ENCODE data around the gene MRFAP1L1.
A peak's percentile ranks its signal among the peaks of the same experiment; 100 is the strongest.

MRFAP1L1 gene

DNA sequence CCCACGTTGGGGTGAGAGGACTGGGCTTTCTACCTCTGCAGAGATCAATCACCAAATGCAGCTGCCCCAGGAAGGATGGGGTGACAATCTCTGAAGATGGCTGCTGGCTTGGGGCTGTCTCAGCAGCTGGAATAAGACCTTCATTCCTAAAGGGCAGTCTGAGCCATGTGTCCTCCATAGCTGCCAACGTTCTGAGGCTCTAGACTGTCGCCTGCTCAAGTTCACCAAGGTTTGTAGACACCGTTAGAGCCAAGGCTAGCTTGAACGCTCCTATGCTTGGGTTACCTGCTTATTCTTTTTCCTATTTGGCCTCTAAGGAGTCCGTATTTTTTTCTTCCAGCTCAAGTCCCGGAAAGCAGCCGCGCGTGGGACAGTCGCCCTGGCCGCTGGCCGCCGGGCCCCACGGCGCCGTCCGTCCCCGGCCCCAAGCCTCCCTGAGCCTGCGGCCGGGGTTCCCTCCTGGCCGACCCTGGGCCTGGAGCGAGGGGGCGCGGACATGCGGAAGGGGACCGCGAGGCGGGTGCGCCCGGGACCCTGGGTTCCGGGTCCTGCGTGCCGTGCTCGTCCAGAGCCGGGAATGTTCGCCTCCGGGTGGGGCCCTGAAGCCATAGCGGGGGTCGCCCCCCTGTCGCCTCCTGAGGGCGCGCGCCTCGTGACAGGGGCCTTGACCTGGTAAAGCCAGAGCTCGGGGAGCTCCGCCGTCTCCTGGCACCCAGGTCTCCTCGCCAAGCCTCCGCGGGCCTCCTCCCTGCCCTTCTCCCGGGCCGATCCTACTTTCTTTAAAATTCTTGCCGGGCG, 45.9 kb downstream of the MRFAP1L1 start:
- DNase-seq, result no peak

DNA sequence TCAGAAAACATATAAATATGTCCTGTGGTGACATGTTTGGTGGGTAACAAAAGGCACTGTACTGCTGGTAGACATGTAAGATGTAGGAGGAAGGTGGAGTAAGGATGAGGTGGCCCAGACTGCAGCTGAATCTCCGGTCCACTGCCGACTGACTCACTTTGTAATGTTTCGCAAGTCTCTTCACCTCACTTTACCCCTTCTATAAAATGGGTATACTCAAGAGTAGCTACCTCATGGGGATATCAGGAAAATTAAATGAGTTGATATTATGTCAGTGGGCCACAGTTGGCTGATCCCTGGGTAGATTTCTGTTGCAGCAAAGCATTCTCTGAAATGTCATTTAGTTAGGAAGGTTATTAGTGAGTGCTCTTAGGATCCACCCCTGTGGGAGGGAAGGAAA, 47.1 kb downstream of the MRFAP1L1 start:
- no peak for DNase-seq

DNA sequence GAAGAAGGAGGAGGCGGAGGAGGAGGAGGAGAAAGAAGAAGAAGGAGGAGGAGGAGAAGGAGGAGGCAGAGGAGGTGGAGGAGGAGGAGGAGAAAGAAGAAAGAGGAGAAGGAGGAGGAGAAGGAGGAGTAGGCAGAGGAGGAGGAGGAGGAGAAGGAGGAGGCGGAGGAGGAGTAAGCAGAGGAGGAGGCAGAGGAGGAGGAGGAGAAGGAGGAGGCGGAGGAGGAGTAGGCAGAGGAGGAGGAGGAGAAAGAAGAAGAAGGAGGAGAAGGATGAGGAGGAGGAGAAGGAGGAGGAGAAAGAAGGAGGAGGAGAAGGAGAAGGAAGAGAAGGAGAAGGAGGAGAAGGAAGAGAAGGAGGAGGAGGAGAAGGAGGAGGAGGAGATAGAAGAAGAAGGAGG, 49.2 kb downstream of the MRFAP1L1 start:
- no peak for DNase-seq

DNA sequence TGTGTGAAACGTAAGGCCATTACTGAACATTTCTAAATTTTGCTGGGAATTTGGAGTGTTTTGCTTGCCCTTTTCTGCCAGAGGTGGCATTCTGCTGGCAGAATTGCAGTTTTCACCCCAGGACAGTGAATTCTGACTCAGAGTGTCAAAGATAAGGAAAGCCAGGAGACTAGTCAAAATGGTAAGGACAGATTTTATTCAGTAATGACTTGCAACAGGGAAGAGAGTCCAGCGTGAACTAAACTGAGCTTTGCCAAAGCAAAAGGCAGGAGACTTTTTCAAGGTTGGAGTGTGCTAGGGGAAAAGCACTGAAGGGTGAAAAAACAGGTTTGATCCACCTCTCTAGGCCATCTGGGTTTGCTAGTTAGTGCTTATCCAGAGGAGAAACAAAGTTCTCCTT, 49.8 kb downstream of the MRFAP1L1 start:
- no peak for DNase-seq

DNA sequence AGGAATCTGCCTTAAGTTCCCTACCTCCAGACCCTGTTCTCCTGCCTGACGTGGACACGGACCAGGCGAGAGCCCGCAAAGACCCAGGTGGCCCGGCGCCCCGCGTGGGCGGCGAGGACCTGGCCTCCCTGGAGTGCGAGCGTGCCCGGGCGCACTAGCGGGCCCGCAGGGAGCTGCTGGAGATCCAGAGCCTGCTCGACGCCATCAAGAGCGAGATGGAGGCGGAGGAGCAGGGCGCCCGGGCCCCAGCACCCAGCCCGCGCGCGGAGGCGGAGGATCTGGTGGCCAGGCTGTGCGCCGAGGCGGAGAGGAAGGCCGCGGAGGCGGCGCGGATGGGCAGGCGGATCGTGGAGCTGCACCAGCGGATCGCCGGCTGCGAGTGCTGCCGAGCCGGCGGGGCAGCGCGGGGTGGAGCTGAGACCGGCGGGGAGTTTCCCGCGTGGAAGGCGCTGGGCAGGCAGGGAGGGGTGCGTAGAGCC, 51.0 kb downstream of the MRFAP1L1 start:
- DNase-seq, result peak in 13 of 56 donors; percentile 12 to 47 (median 21)

DNA sequence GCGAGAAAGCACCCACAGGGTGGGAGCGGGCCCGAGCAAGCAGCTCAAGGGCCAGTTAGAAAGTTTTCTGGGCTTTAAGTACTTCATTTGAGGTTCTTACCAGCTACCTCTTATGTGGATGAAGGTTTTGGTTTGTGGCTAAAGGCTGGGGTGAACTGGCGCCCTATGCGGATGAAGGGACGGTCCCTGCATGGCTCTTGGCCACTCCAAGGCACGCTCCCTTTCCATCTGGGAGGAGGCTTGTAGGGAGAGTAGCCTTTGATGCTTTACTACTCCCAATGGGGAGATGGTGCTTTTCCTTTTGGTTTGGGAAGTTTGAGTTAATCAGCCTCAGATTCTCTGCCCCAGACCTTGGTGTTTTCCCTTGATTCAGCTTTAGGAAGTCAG, 51.5 kb downstream of the MRFAP1L1 start:
- DNase-seq, result no peak
